ENCODE results near the gene RNASE7.
A peak's percentile ranks its signal among the peaks of the same experiment; 100 is the strongest.

The RNASE7 gene

GRCh38 chr14:21022686-21023085, 19.5 kb upstream of the RNASE7 start:
- Histone ChIP-seq H3K36me3 (ENCODE audit: control insufficient read depth in 2 of 2, insufficient read depth in 2 of 2, low read length in 2 of 2) (peaks cover 23 to 43% of the 10 kb centered on the region in 2 donors), H3K9ac (ENCODE audit: low read depth in 1 of 2, low read length in 2 of 2) (no peak overlapping the region), H3K4me1 (ENCODE audit: control insufficient read depth in 2 of 2, insufficient read depth in 2 of 2, low read length in 2 of 2) (peaks cover 12 to 26% of the 10 kb centered on the region in 2 donors), H3K27ac (ENCODE audit: low read depth in 2 of 2, low read length in 2 of 2) (no peak overlapping the region), H3K27me3 (ENCODE audit: control insufficient read depth in 2 of 2, insufficient read depth in 2 of 2, low read length in 2 of 2) (no peaks in the 10 kb centered on the region), H3K9me3 (ENCODE audit: control insufficient read depth in 2 of 2, low read length in 2 of 2) (no peaks in the 10 kb centered on the region), H3K4me3 (ENCODE audit: low read length in 2 of 2) (peak overlapping the region in 1 of 2 donors; percentile 91)

- Histone ChIP-seq H3K9ac (ENCODE audit: low read depth in 1 of 2, low read length in 2 of 2) (peak overlapping the region; percentile 89 to 96), H3K4me3 (ENCODE audit: low read length in 2 of 2) (peak overlapping the region; percentile 44 to 91), H3K9me3 (ENCODE audit: control insufficient read depth in 2 of 2, low read length in 2 of 2) (no peaks in the 10 kb centered on the region), H3K27me3 (ENCODE audit: control insufficient read depth in 2 of 2, insufficient read depth in 2 of 2, low read length in 2 of 2) (no peaks in the 10 kb centered on the region), H3K4me1 (ENCODE audit: control insufficient read depth in 2 of 2, insufficient read depth in 2 of 2, low read length in 2 of 2) (peaks cover 12 to 26% of the 10 kb centered on the region in 2 donors), H3K36me3 (ENCODE audit: control insufficient read depth in 2 of 2, insufficient read depth in 2 of 2, low read length in 2 of 2) (peaks cover 19 to 41% of the 10 kb centered on the region in 2 donors), H3K27ac (ENCODE audit: low read depth in 2 of 2, low read length in 2 of 2) (peak overlapping the region; percentile 6 to 79)
Measured at GRCh38 chr14:21023174-21023573, 19.0 kb upstream of the RNASE7 start.

GRCh38 chr14:21023817-21024584, 18.2 kb upstream of the RNASE7 start:
- Histone ChIP-seq H3K27me3 (ENCODE audit: control insufficient read depth in 2 of 2, insufficient read depth in 2 of 2, low read length in 2 of 2) (no peaks in the 10 kb centered on the region), H3K4me1 (ENCODE audit: control insufficient read depth in 2 of 2, insufficient read depth in 2 of 2, low read length in 2 of 2) (peaks cover 12 to 26% of the 10 kb centered on the region in 2 donors), H3K9me3 (ENCODE audit: control insufficient read depth in 2 of 2, low read length in 2 of 2) (no peaks in the 10 kb centered on the region), H3K27ac (ENCODE audit: low read depth in 2 of 2, low read length in 2 of 2) (peak overlapping the region; percentile 72 to 79), H3K9ac (ENCODE audit: low read depth in 1 of 2, low read length in 2 of 2) (peak overlapping the region; percentile 89 to 96), H3K4me3 (ENCODE audit: low read length in 2 of 2) (peak overlapping the region; percentile 87 to 91), H3K36me3 (ENCODE audit: control insufficient read depth in 2 of 2, insufficient read depth in 2 of 2, low read length in 2 of 2) (peaks cover 14 to 32% of the 10 kb centered on the region in 2 donors)

GRCh38 chr14:21024585-21025370, 17.4 kb upstream of the RNASE7 start, which contains the start of gene NDRG2:
TSS of gene NDRG2 (minus strand) at chr14:21025061. CDS start at chr14:21023315, 1,746 bp downstream.
- Histone ChIP-seq H3K36me3 (ENCODE audit: control insufficient read depth in 2 of 2, insufficient read depth in 2 of 2, low read length in 2 of 2) (peaks cover 7 to 25% of the 10 kb centered on the region in 2 donors), H3K27ac (ENCODE audit: low read depth in 2 of 2, low read length in 2 of 2) (peak within 1 kb of the TSS; percentile 76 to 79), H3K27me3 (ENCODE audit: control insufficient read depth in 2 of 2, insufficient read depth in 2 of 2, low read length in 2 of 2) (no peaks in the 10 kb centered on the region), H3K4me3 (ENCODE audit: low read length in 2 of 2) (peak within 1 kb of the TSS; percentile 87 to 91), H3K4me1 (ENCODE audit: control insufficient read depth in 2 of 2, insufficient read depth in 2 of 2, low read length in 2 of 2) (peaks cover 12 to 26% of the 10 kb centered on the region in 2 donors), H3K9ac (ENCODE audit: low read depth in 1 of 2, low read length in 2 of 2) (peak within 1 kb of the TSS; percentile 89 to 96), H3K9me3 (ENCODE audit: control insufficient read depth in 2 of 2, low read length in 2 of 2) (no peaks in the 10 kb centered on the region)

GRCh38 chr14:21025371-21026273, 16.5 kb upstream of the RNASE7 start:
- H3K27ac ChIP-seq (ENCODE audit: low read depth in 2 of 2, low read length in 2 of 2), result peak overlapping the region; percentile 76 to 77
- H3K27me3 ChIP-seq (ENCODE audit: control insufficient read depth in 2 of 2, insufficient read depth in 2 of 2, low read length in 2 of 2), result no peaks in the 10 kb centered on the region
- peaks cover 6 to 18% of the 10 kb centered on the region in 2 donors for H3K36me3 ChIP-seq (ENCODE audit: control insufficient read depth in 2 of 2, insufficient read depth in 2 of 2, low read length in 2 of 2)
- H3K9me3 ChIP-seq (ENCODE audit: control insufficient read depth in 2 of 2, low read length in 2 of 2), result no peaks in the 10 kb centered on the region
- peaks cover 12 to 26% of the 10 kb centered on the region in 2 donors for H3K4me1 ChIP-seq (ENCODE audit: control insufficient read depth in 2 of 2, insufficient read depth in 2 of 2, low read length in 2 of 2)
- peak overlapping the region; percentile 72 to 80 for H3K9ac ChIP-seq (ENCODE audit: low read depth in 1 of 2, low read length in 2 of 2)
- peak overlapping the region; percentile 73 to 77 for H3K4me3 ChIP-seq (ENCODE audit: low read length in 2 of 2)

- H3K27me3 ChIP-seq (ENCODE audit: control insufficient read depth in 2 of 2, insufficient read depth in 2 of 2, low read length in 2 of 2), result no peaks in the 10 kb centered on the region
- H3K9ac ChIP-seq (ENCODE audit: low read depth in 1 of 2, low read length in 2 of 2), result no peak overlapping the region
- no peak overlapping the region for H3K4me3 ChIP-seq (ENCODE audit: low read length in 2 of 2)
- peak overlapping the region; percentile 43 to 77 for H3K27ac ChIP-seq (ENCODE audit: low read depth in 2 of 2, low read length in 2 of 2)
- peaks cover 0 to 10% of the 10 kb centered on the region in 2 donors for H3K36me3 ChIP-seq (ENCODE audit: control insufficient read depth in 2 of 2, insufficient read depth in 2 of 2, low read length in 2 of 2)
- H3K9me3 ChIP-seq (ENCODE audit: control insufficient read depth in 2 of 2, low read length in 2 of 2), result no peaks in the 10 kb centered on the region
- H3K4me1 ChIP-seq (ENCODE audit: control insufficient read depth in 2 of 2, insufficient read depth in 2 of 2, low read length in 2 of 2), result peaks cover 12 to 26% of the 10 kb centered on the region in 2 donors
Measured at GRCh38 chr14:21026274-21026987, 15.7 kb upstream of the RNASE7 start.

GRCh38 chr14:21026988-21027315, 15.2 kb upstream of the RNASE7 start:
- no peaks in the 10 kb centered on the region for H3K27me3 ChIP-seq (ENCODE audit: control insufficient read depth in 2 of 2, insufficient read depth in 2 of 2, low read length in 2 of 2)
- H3K9ac ChIP-seq (ENCODE audit: low read depth in 1 of 2, low read length in 2 of 2), result no peak overlapping the region
- no peaks in the 10 kb centered on the region for H3K9me3 ChIP-seq (ENCODE audit: control insufficient read depth in 2 of 2, low read length in 2 of 2)
- no peak overlapping the region for H3K27ac ChIP-seq (ENCODE audit: low read depth in 2 of 2, low read length in 2 of 2)
- peaks cover 0 to 5% of the 10 kb centered on the region in 2 donors for H3K36me3 ChIP-seq (ENCODE audit: control insufficient read depth in 2 of 2, insufficient read depth in 2 of 2, low read length in 2 of 2)
- H3K4me1 ChIP-seq (ENCODE audit: control insufficient read depth in 2 of 2, insufficient read depth in 2 of 2, low read length in 2 of 2), result peaks cover 12 to 26% of the 10 kb centered on the region in 2 donors
- H3K4me3 ChIP-seq (ENCODE audit: low read length in 2 of 2), result no peak overlapping the region

GRCh38 chr14:21029917-21030316, 12.2 kb upstream of the RNASE7 start, which contains the start of gene TPPP2:
TSS of gene TPPP2 (plus strand) at chr14:21030217. CDS start at chr14:21030582, 365 bp downstream.
- no peak within 1 kb of the TSS for H3K27ac ChIP-seq (ENCODE audit: low read depth in 2 of 2, low read length in 2 of 2)
- peaks cover 0 to 6% of the 10 kb centered on the region in 2 donors for H3K4me1 ChIP-seq (ENCODE audit: control insufficient read depth in 2 of 2, insufficient read depth in 2 of 2, low read length in 2 of 2)
- no peak within 1 kb of the TSS for H3K4me3 ChIP-seq (ENCODE audit: low read length in 2 of 2)
- no peaks in the 10 kb centered on the region for H3K36me3 ChIP-seq (ENCODE audit: control insufficient read depth in 2 of 2, insufficient read depth in 2 of 2, low read length in 2 of 2)
- H3K9me3 ChIP-seq (ENCODE audit: control insufficient read depth in 2 of 2, low read length in 2 of 2), result no peaks in the 10 kb centered on the region
- no peaks in the 10 kb centered on the region for H3K27me3 ChIP-seq (ENCODE audit: control insufficient read depth in 2 of 2, insufficient read depth in 2 of 2, low read length in 2 of 2)
- no peak within 1 kb of the TSS for H3K9ac ChIP-seq (ENCODE audit: low read depth in 1 of 2, low read length in 2 of 2)

GRCh38 chr14:21030531-21030930, 11.6 kb upstream of the RNASE7 start:
- Histone ChIP-seq H3K4me1 (ENCODE audit: control insufficient read depth in 2 of 2, insufficient read depth in 2 of 2, low read length in 2 of 2) (peaks cover 0 to 3% of the 10 kb centered on the region in 2 donors), H3K4me3 (ENCODE audit: low read length in 2 of 2) (no peak overlapping the region), H3K27me3 (ENCODE audit: control insufficient read depth in 2 of 2, insufficient read depth in 2 of 2, low read length in 2 of 2) (no peaks in the 10 kb centered on the region), H3K9me3 (ENCODE audit: control insufficient read depth in 2 of 2, low read length in 2 of 2) (no peaks in the 10 kb centered on the region), H3K36me3 (ENCODE audit: control insufficient read depth in 2 of 2, insufficient read depth in 2 of 2, low read length in 2 of 2) (no peaks in the 10 kb centered on the region), H3K27ac (ENCODE audit: low read depth in 2 of 2, low read length in 2 of 2) (no peak overlapping the region), H3K9ac (ENCODE audit: low read depth in 1 of 2, low read length in 2 of 2) (no peak overlapping the region)

Measured in mucosa of rectum (tissue), 2 donors.